ENCODE data around the gene PUS1.
"Not testable (repeated sequence)": the region's sequence is repeated elsewhere in the genome, so short reads cannot be mapped to it uniquely, and the experiment has no call there.

DNA sequence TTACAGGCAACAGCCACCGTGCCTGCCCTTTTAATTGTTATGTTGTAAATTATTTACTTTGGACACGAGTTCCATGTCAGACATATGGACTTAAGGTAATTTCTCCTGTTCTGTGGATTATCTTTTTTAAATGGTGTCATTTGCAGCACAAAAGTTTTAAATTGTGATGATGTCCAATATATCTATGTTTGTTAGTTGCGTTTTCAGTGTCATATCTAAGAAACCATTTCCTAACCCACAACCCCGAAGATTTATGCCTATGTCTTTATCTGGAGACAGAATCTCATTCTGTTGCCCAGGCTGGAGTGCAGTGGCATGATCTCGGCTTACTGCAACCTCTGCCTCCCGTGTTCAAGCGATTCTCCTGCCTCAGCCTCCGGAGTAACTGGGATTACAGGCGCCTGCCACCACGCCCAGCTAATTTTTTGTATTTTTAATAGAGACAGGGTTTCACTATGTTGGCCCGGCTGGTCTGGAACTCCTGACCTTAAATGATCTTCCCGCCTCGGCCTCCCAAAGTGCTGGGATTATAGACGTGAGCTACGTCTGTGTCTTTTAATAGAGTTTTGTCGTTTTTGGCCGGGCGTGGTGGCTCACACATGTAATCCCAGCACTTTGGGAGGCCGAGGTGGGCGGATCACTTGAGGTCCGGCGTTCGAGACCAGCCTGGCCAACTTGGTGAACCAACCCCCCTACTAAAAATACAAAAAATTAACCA lies 19.8 kb downstream of the PUS1 start:
- TF ChIP-seq, protein P1, sequence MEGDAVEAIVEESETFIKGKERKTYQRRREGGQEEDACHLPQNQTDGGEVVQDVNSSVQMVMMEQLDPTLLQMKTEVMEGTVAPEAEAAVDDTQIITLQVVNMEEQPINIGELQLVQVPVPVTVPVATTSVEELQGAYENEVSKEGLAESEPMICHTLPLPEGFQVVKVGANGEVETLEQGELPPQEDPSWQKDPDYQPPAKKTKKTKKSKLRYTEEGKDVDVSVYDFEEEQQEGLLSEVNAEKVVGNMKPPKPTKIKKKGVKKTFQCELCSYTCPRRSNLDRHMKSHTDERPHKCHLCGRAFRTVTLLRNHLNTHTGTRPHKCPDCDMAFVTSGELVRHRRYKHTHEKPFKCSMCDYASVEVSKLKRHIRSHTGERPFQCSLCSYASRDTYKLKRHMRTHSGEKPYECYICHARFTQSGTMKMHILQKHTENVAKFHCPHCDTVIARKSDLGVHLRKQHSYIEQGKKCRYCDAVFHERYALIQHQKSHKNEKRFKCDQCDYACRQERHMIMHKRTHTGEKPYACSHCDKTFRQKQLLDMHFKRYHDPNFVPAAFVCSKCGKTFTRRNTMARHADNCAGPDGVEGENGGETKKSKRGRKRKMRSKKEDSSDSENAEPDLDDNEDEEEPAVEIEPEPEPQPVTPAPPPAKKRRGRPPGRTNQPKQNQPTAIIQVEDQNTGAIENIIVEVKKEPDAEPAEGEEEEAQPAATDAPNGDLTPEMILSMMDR (IDR thresholded peaks at IDR 0.05; ENCODE audit: borderline replicate concordance, extremely low read depth, low read length, poor library complexity, severe bottlenecking), result not testable (repeated sequence)
- TF ChIP-seq EZH2 (IDR thresholded peaks at IDR 0.05; ENCODE audit: borderline replicate concordance, low read depth, low read length, severe bottlenecking), result not testable (repeated sequence)
